Activated T-helper 1 cell treated with anti-CD3 and anti-CD28 coated beads, Interleukin-2, amount 50 U/mL, for 16 hours (primary cell): Measurements from ENCODE around the gene DDX19B.
A peak's percentile ranks its signal among the peaks of the same experiment; 100 is the strongest.
"Not testable (repeated sequence)": the region's sequence is repeated elsewhere in the genome, so short reads cannot be mapped to it uniquely, and the experiment has no call there.

ENCODE experiments used
- DNase-seq, 2 donors: peaks; one replicate each; pipeline ENCODE4 v3.0.0-alpha.2; 2020; ENCODE audit warnings: low read depth in 1 of 2, low spot score in 1 of 2

Gene DDX19B

GRCh38 chr16:70287304-70287971, 11.5 kb upstream of the DDX19B start:
- DNase-seq: not testable (repeated sequence)

- peak; percentile 79 to 93 for DNase-seq
These were observed 9.5 kb upstream of the DDX19B start, which contains the start of gene AARS1 for GRCh38 chr16:70289229-70290094. Gene AARS1 (minus strand): TSS chr16:70289506. CDS start chr16:70282763, 6,743 bp downstream.

GRCh38 chr16:70290949-70291519, 8.0 kb upstream of the DDX19B start:
- no peak for DNase-seq

- not testable (repeated sequence) for DNase-seq
These were observed 6.8 kb upstream of the DDX19B start for GRCh38 chr16:70292148-70292547.

GRCh38 chr16:70294385-70295025, 4.5 kb upstream of the DDX19B start:
- no peak for DNase-seq

GRCh38 chr16:70295634-70296033, 3.4 kb upstream of the DDX19B start:
- DNase-seq: no peak

GRCh38 chr16:70301121-70301520, 2.1 kb downstream of the DDX19B start:
- DNase-seq: no peak

- no peak for DNase-seq
These were observed 3.8 kb downstream of the DDX19B start for GRCh38 chr16:70302745-70303144.

GRCh38 chr16:70304892-70305448, 6.0 kb downstream of the DDX19B start:
- no peak for DNase-seq

GRCh38 chr16:70306880-70307279, 7.9 kb downstream of the DDX19B start:
- DNase-seq: no peak

- not testable (repeated sequence) for DNase-seq
These were observed 8.7 kb downstream of the DDX19B start for GRCh38 chr16:70307726-70308125.

- DNase-seq: no peak
These were observed 21.1 kb downstream of the DDX19B start for GRCh38 chr16:70320121-70320520.

- DNase-seq: no peak
These were observed 26.2 kb downstream of the DDX19B start for GRCh38 chr16:70324998-70325747.

- DNase-seq: no peak
These were observed 32.1 kb downstream of the DDX19B start for GRCh38 chr16:70331091-70331490.

GRCh38 chr16:70331588-70332358, 32.8 kb downstream of the DDX19B start:
- DNase-seq: no peak

GRCh38 chr16:70332728-70333127, 33.7 kb downstream of the DDX19B start:
- DNase-seq: not testable (repeated sequence)

GRCh38 chr16:70337814-70338213, 38.8 kb downstream of the DDX19B start:
- DNase-seq: no peak

- no peak for DNase-seq
These were observed 42.6 kb downstream of the DDX19B start for GRCh38 chr16:70341600-70341999.

GRCh38 chr16:70342016-70342415, 43.0 kb downstream of the DDX19B start:
- DNase-seq: no peak

GRCh38 chr16:70345840-70346239, 46.9 kb downstream of the DDX19B start:
- no peak for DNase-seq
